Measurements from ENCODE around the gene TEKTIP1. TPM values are rescaled to one million over a fixed set of nuclear protein-coding genes. Genes with fewer than 3 reads are reported as not detected.

TEKTIP1 gene
- total RNA-seq (2022), result 1.4 and 2.7 TPM in 2 replicates
- percentile 41 among the genes with signal in this experiment for Bru-seq, nascent RNA
- BruChase-seq, experiment 1, labeled RNA remaining after a 6-hour chase, result percentile 66 among the genes with signal in this experiment
- BruChase-seq, experiment 2, labeled RNA remaining after a 2-hour chase, result percentile 57 among the genes with signal in this experiment
- long read RNA-seq, partial matches to known transcripts, result 0 of 1 reads
- long read RNA-seq, other reads (novel, unspliced or antisense), result 1 of 1 reads

- Mint-ChIP-seq H3K36me3 (ENCODE audit: insufficient read depth, unreplicated experiment) (peaks cover 53% of the 10 kb centered on the region), H3K27me3 (ENCODE audit: unreplicated experiment) (no peaks in the 10 kb centered on the region), H3K27ac (ENCODE audit: unreplicated experiment) (peak within 1 kb of the TSS; percentile 37), H3K9me3 (ENCODE audit: low read depth, unreplicated experiment) (no peaks in the 10 kb centered on the region), H3K4me1 (ENCODE audit: low read depth, unreplicated experiment) (no peaks in the 10 kb centered on the region), H3K4me3 (ENCODE audit: low read depth, unreplicated experiment) (no peak within 1 kb of the TSS)
- no TSS peak for BruUV-seq (replicated peaks)
- TF ChIP-seq CTCF (IDR thresholded peaks at IDR 0.05; ENCODE audit: unreplicated experiment), result no peak
- CTCF ChIA-PET, result interaction anchor here (0.6 kb wide), 1 partner anchor 54 kb away, joined by 4 read pairs; no protein-coding TSS in a partner anchor
- intact Hi-C loops (cut with micrococcal nuclease; ENCODE audit: unreplicated experiment), result no loop called here
- no peak for DNase-seq
Observed at GRCh38 chr19:3538965-3539755, at the start of gene TEKTIP1. TSS of gene TEKTIP1 (plus strand) at chr19:3539174. CDS start at chr19:3539178, 4 bp downstream.

- CTCF ChIA-PET, result no interaction called here
- intact Hi-C loops (cut with micrococcal nuclease; ENCODE audit: unreplicated experiment), result no loop called here
- BruUV-seq (replicated peaks), result no TSS peak
- no peaks in the 10 kb centered on the region for H3K9me3 Mint-ChIP-seq (ENCODE audit: low read depth, unreplicated experiment)
- no peaks in the 10 kb centered on the region for H3K27me3 Mint-ChIP-seq (ENCODE audit: unreplicated experiment)
- H3K4me1 Mint-ChIP-seq (ENCODE audit: low read depth, unreplicated experiment), result no peaks in the 10 kb centered on the region
- no peak overlapping the region for H3K4me3 Mint-ChIP-seq (ENCODE audit: low read depth, unreplicated experiment)
- DNase-seq, result no peak
- TF ChIP-seq CTCF (IDR thresholded peaks at IDR 0.05; ENCODE audit: unreplicated experiment), result no peak
- peaks cover 19% of the 10 kb centered on the region for H3K36me3 Mint-ChIP-seq (ENCODE audit: insufficient read depth, unreplicated experiment)
- no peak overlapping the region for H3K27ac Mint-ChIP-seq (ENCODE audit: unreplicated experiment)
Observed at GRCh38 chr19:3491396-3492119, 47.4 kb upstream of the TEKTIP1 start.

- no peak overlapping the region for H3K27ac Mint-ChIP-seq (ENCODE audit: unreplicated experiment)
- no peaks in the 10 kb centered on the region for H3K27me3 Mint-ChIP-seq (ENCODE audit: unreplicated experiment)
- no peaks in the 10 kb centered on the region for H3K9me3 Mint-ChIP-seq (ENCODE audit: low read depth, unreplicated experiment)
- no peak for TF ChIP-seq CTCF (IDR thresholded peaks at IDR 0.05; ENCODE audit: unreplicated experiment)
- no peaks in the 10 kb centered on the region for H3K4me1 Mint-ChIP-seq (ENCODE audit: low read depth, unreplicated experiment)
- BruUV-seq (replicated peaks), result no TSS peak
- peaks cover 19% of the 10 kb centered on the region for H3K36me3 Mint-ChIP-seq (ENCODE audit: insufficient read depth, unreplicated experiment)
- intact Hi-C loops (cut with micrococcal nuclease; ENCODE audit: unreplicated experiment), result no loop called here
- H3K4me3 Mint-ChIP-seq (ENCODE audit: low read depth, unreplicated experiment), result no peak overlapping the region
- CTCF ChIA-PET, result no interaction called here
- no peak for DNase-seq
Observed at GRCh38 chr19:3492131-3492839, 46.7 kb upstream of the TEKTIP1 start.

- Mint-ChIP-seq H3K27me3 (ENCODE audit: unreplicated experiment) (no peaks in the 10 kb centered on the region), H3K4me3 (ENCODE audit: low read depth, unreplicated experiment) (no peak overlapping the region), H3K4me1 (ENCODE audit: low read depth, unreplicated experiment) (no peaks in the 10 kb centered on the region), H3K36me3 (ENCODE audit: insufficient read depth, unreplicated experiment) (peaks cover 22% of the 10 kb centered on the region), H3K27ac (ENCODE audit: unreplicated experiment) (no peak overlapping the region), H3K9me3 (ENCODE audit: low read depth, unreplicated experiment) (no peaks in the 10 kb centered on the region)
- no peak for TF ChIP-seq CTCF (IDR thresholded peaks at IDR 0.05; ENCODE audit: unreplicated experiment)
- no TSS peak for BruUV-seq (replicated peaks)
- no peak for DNase-seq
- intact Hi-C loops (cut with micrococcal nuclease; ENCODE audit: unreplicated experiment), result no loop called here
- CTCF ChIA-PET, result no interaction called here
Observed at GRCh38 chr19:3492919-3493318, 46.1 kb upstream of the TEKTIP1 start.

Measured in Calu3 (cell line).